ENCODE measurements around the gene OTUD1.
"Not testable (repeated sequence)": the region's sequence is repeated elsewhere in the genome, so short reads cannot be mapped to it uniquely, and the experiment has no call there.

Gene OTUD1, protein sequence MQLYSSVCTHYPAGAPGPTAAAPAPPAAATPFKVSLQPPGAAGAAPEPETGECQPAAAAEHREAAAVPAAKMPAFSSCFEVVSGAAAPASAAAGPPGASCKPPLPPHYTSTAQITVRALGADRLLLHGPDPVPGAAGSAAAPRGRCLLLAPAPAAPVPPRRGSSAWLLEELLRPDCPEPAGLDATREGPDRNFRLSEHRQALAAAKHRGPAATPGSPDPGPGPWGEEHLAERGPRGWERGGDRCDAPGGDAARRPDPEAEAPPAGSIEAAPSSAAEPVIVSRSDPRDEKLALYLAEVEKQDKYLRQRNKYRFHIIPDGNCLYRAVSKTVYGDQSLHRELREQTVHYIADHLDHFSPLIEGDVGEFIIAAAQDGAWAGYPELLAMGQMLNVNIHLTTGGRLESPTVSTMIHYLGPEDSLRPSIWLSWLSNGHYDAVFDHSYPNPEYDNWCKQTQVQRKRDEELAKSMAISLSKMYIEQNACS

DNA sequence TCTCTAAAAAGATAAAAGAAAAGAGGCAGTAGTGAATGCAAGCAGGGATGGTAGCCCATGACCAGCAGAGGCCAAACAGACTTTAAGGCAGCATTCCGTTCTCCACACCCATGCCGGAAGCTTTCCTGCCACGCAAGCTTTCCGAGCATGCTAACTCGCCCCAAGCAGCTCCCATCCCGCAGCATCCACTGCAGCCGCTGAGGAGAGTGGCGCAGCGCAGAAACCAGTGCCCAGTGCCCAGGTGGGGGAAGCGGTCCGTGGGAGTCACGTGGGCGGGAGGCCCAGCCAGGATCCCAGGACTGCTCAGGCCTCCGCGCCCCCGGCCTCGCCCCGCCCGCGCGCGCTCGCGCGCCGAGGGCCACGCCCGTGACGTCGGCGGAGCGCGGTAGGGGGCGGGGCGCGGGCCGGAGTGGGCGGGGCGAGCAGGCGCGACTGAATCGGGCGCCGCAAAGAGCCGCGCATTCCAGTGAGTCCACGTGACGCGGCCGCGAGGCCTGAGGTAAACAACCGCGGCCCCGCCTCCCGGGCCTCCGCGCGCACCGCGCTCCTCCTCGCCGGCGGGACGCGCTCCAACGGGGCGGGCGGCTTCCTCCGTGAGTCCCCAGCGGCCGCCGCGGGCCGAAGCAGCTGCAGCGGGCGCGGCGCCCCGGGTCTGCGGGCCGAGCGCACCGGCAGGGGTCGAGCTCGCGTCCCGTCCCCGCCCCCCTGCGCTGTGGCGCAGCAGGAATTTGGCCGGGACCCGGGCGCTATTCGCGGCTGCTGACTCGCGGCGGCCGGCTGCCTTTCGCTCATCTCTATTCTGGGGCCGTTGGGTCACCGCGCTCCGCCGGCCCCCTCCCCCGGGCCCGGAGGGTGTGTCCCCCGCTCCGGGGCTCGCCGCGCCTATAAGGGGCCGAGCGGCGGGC, at the start of gene OTUD1:
TSS of gene OTUD1 (plus strand) at position 529 of the 905 bp plus-strand sequence. CDS start 383 bp downstream, outside the sequence.
- peak within 1 kb of the TSS; percentile 70 for H3K4me3 ChIP-seq (ENCODE audit: low read depth, low read length)
- TF ChIP-seq, protein P1, sequence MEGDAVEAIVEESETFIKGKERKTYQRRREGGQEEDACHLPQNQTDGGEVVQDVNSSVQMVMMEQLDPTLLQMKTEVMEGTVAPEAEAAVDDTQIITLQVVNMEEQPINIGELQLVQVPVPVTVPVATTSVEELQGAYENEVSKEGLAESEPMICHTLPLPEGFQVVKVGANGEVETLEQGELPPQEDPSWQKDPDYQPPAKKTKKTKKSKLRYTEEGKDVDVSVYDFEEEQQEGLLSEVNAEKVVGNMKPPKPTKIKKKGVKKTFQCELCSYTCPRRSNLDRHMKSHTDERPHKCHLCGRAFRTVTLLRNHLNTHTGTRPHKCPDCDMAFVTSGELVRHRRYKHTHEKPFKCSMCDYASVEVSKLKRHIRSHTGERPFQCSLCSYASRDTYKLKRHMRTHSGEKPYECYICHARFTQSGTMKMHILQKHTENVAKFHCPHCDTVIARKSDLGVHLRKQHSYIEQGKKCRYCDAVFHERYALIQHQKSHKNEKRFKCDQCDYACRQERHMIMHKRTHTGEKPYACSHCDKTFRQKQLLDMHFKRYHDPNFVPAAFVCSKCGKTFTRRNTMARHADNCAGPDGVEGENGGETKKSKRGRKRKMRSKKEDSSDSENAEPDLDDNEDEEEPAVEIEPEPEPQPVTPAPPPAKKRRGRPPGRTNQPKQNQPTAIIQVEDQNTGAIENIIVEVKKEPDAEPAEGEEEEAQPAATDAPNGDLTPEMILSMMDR (IDR thresholded peaks at IDR 0.05; ENCODE audit: low read depth, low read length) = no peak

DNA sequence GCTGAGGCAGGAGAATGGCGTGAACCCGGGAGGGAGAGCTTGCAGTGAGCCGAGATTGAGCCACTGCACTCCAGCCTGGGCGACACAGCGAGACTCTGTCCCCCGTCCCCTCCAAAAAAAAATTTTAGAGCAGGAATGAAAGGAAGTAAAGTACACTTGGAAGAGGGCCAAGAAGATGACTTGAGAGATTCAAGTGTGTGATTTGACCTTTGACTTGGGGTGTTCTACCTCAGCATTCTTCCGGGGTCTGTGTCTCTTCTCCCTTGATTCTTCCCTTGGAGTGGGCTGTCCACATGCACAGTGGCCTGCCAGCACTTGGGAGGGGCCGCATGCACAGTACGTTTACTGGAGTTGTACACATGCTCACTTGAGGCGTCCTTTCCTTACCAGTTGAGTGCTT, 48.5 kb upstream of the OTUD1 start:
- not testable (repeated sequence) for H3K4me3 ChIP-seq (ENCODE audit: low read depth, low read length)

DNA sequence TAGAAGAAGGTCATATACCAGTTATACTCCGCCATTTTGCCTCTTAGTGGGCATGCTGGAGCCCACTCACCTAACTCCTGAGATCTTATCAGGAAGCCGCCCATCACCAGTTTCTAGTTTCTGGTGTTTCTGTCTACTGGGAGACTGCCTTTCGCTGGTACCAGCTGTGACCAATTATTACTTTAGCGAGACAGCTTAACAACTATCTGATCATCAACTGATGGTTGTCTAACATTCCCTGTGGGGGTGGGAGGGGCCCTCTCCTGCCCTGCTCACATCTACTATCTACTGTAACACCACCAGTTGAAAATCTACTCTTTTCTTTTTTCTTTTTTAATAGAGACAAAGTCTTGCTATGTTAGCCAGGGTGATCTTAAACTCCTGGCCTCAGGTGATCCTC, 48.1 kb upstream of the OTUD1 start:
- TF ChIP-seq, protein P1 (IDR thresholded peaks at IDR 0.05; ENCODE audit: low read depth, low read length) = no peak
- no peak overlapping the region for H3K4me3 ChIP-seq (ENCODE audit: low read depth, low read length)

DNA sequence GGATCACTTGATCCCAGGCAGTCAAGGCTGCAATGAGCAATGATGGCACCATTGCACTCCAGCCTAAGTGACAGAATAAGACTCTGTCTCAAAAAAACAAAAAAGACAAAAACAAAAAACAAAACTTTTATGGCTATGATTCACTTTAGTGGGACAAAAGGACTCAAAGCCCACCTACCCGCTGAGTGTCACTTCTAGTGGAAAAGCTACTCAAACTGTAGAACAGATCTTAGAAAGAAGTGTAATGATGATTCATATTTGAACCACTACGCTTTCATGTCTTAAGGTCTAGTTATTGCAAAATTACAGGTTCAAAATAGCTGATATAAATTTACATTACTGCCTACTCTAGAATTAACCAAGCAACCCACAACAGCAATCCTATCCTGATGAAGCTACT, 47.1 kb upstream of the OTUD1 start:
- TF ChIP-seq, protein P1 (IDR thresholded peaks at IDR 0.05; ENCODE audit: low read depth, low read length) = no peak

DNA sequence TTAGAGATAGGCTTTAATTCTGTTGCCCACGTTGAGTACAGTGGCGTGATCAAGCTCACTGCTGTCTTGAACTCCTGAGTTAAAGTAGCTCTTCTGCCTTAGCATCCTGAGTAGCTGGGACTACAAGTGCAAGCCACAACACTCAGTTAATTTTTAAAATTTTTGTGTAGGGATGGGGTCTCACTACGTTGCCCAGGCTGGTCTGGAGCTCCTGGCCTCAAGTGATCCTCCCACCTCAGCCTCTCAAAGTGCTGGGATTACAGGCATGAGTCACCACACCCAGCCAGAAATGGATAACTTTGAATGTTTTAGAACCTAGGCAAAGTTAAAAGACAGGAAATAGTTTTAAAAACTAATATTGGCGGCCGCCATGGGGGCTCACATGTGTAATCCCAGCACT, 43.9 kb upstream of the OTUD1 start:
- TF ChIP-seq, protein P1 (IDR thresholded peaks at IDR 0.05; ENCODE audit: low read depth, low read length) = no peak
- no peak overlapping the region for H3K4me3 ChIP-seq (ENCODE audit: low read depth, low read length)

More for the DNA sequence above, 47.1 kb upstream of the OTUD1 start:
- no peak overlapping the region for H3K4me3 ChIP-seq (ENCODE audit: low read depth, low read length)

DNA sequence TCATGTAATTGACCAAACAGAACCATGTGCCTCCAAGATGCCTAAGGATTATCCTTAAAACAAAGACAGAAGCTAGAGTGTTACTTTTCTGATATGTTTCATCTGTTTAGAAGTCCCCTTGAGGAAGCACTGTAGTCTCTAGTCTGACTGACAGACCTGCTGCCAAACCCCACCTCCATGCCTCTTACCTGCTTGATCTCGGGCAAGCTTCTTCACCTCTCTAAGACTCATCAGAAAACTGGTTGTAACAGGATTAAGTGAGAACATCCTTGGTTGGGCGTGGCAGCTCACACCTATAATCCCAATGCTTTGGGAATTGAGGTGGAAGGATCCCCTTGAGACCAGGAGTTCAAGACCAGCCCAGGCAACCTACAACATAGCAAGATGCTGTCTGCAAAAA, 42.2 kb upstream of the OTUD1 start:
- H3K4me3 ChIP-seq (ENCODE audit: low read depth, low read length) = no peak overlapping the region
- TF ChIP-seq, protein P1 (IDR thresholded peaks at IDR 0.05; ENCODE audit: low read depth, low read length) = no peak

DNA sequence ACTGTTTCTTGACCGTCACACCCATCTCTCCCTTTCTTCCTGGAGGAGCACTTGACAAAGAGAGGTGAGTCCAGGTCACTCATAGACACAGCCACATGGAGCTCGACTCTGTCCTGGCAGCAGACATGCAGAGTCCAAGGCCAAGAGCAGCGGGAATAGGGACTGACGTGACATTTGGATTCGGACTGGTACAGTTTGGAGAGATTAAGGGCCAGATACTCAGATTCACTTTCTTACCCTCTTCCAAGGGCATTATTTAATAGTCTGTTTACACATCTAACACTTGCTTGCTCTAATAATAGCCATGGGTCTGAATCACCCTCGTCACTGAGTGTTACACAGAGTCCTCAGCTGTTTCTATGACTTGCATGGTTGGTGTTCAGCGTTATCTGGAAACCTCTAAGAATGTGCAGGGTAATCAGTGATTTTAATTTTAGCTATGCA, 39.2 kb upstream of the OTUD1 start:
- TF ChIP-seq, protein P1 (IDR thresholded peaks at IDR 0.05; ENCODE audit: low read depth, low read length) = no peak

More for the DNA sequence above, 39.2 kb upstream of the OTUD1 start:
- H3K4me3 ChIP-seq (ENCODE audit: low read depth, low read length) = no peak overlapping the region

Measured in WI38 (cell line).